OCI-LY3 (cell line): ENCODE data around the gene MGRN1.
"Not testable (repeated sequence)": the region's sequence is repeated elsewhere in the genome, so short reads cannot be mapped to it uniquely, and the experiment has no call there.

Experiments
- H2AFZ ChIP-seq: fragments of 200-600, 300-600 bp; shearing (Covaris generic); 2 replicates; pipeline ENCODE4 v1.6.0; 2014; ENCODE audit warnings: antibody characterized with exemption, low read depth, low read length
- H3K27ac ChIP-seq: fragments of 200-600, 300-600 bp; sonication (generic); 2 replicates; pipeline ENCODE4 v1.5.1; 2014; ENCODE audit warnings: mild to moderate bottlenecking, low read length, moderate library complexity, mixed read lengths
- H3K27me3 ChIP-seq: fragments of 200-600, 300-600 bp; sonication (generic); 2 replicates; pipeline ENCODE4 v1.6.1; 2014; ENCODE audit warnings: low read depth, low read length, mixed read lengths
- H3K36me3 ChIP-seq: fragments of 200-600, 300-600 bp; sonication (generic); replicated peaks from 2 replicates; pipeline ENCODE3; 2014; ENCODE audit warnings: low read depth, low read length, mixed read lengths
- H3K4me1 ChIP-seq: fragments of 300-600, 200-600 bp; sonication (generic); 2 replicates; pipeline ENCODE4 v1.6.1; 2014; ENCODE audit warnings: low read length, mixed read lengths
- H3K4me2 ChIP-seq: fragments of 200-600, 300-600 bp; sonication (generic); 2 replicates; pipeline ENCODE4 v1.6.1; 2014; ENCODE audit warnings: low read length, mixed read lengths
- H3K4me3 ChIP-seq: fragments of 300-600, 200-600 bp; sonication (generic); 2 replicates; pipeline ENCODE4 v1.5.1; 2014; ENCODE audit warnings: antibody characterized with exemption, mild to moderate bottlenecking, low read length, moderate library complexity
- H3K79me2 ChIP-seq: fragments of 300-600, 200-600 bp; shearing (Covaris generic); 2 replicates; pipeline ENCODE4 v1.6.1; 2014; ENCODE audit warnings: mild to moderate bottlenecking, low read length, mixed read lengths
- H3K9ac ChIP-seq: fragments of 300-600, 200-600 bp; shearing (Covaris generic); 2 replicates; pipeline ENCODE4 v1.6.0; 2014; ENCODE audit warnings: mild to moderate bottlenecking, low read length, moderate library complexity
- H3K9me3 ChIP-seq: fragments of 200-600, 300-600 bp; shearing (Covaris generic); 2 replicates; pipeline ENCODE4 v1.6.1; 2014; ENCODE audit warnings: low read length, mixed read lengths; ENCODE audit not compliant: insufficient read depth
- H4K20me1 ChIP-seq: fragments of 200-600, 300-600 bp; sonication (generic); 2 replicates; pipeline ENCODE4 v1.6.1; 2016; ENCODE audit warnings: low read length, mixed read lengths; ENCODE audit not compliant: insufficient read depth
- EZH2phosphoT487 ChIP-seq: fragments of 200-600 bp; shearing (Covaris generic); IDR thresholded peaks from 2 replicates; pipeline ENCODE4 v1.6.1; 2018; ENCODE audit warnings: antibody characterized with exemption, mixed run types, low read depth
- TF ChIP-seq, protein P1 (sequence below): fragments of 200-600, 300-600 bp; sonication (generic); IDR thresholded peaks from 2 replicates; pipeline ENCODE4 v1.5.1; 2014; ENCODE audit warnings: antibody characterized with exemption, low read length, low read depth

The MGRN1 gene

DNA sequence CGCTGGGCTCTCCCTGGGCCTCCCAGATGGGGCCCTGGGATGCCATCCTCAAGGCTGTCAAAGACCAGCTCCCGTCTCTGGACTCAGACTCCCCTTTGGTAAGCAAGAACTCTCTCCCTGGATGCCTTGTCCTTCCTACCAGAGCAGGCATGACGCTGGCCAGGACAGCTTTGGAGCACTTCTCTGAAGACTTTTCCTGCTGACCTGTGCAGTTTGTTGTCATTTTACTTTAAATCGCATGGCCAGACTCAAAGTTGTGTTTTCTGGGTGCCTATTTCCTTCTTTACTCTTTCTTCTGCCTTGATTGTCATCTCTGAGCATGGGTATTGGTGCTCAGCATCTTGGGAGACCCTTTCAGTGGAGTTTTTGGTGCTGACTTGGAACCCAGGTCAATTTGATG is 111.9 kb downstream of the MGRN1 start:
- H3K4me1 ChIP-seq, result peaks cover 4% of the 10 kb centered on the region; the same call in 1 of the 2 replicates

DNA sequence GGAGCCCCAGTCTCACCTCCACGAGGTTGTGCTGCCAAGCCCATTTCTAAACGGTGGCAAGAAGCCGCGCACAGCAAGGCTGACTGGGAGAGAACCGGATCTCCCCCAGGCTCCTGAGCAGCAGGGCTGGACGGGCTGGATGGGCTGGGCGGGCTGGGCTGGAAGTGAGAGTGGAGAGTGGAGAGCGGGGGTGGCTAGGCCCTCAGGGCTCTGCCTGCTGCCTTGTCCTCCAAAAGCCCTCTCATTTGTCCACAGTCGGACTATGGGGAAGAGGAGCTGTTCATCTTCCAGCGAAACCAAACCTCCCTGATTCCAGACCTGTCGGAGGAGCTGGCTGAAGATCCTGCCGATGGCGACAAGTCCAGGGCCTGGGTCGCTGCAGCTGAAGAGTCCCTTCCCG is 112.9 kb downstream of the MGRN1 start:
- TF ChIP-seq, protein P1, sequence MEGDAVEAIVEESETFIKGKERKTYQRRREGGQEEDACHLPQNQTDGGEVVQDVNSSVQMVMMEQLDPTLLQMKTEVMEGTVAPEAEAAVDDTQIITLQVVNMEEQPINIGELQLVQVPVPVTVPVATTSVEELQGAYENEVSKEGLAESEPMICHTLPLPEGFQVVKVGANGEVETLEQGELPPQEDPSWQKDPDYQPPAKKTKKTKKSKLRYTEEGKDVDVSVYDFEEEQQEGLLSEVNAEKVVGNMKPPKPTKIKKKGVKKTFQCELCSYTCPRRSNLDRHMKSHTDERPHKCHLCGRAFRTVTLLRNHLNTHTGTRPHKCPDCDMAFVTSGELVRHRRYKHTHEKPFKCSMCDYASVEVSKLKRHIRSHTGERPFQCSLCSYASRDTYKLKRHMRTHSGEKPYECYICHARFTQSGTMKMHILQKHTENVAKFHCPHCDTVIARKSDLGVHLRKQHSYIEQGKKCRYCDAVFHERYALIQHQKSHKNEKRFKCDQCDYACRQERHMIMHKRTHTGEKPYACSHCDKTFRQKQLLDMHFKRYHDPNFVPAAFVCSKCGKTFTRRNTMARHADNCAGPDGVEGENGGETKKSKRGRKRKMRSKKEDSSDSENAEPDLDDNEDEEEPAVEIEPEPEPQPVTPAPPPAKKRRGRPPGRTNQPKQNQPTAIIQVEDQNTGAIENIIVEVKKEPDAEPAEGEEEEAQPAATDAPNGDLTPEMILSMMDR, result no peak
- no peak for TF ChIP-seq EZH2phosphoT487
- Histone ChIP-seq H3K36me3 (no peaks in the 10 kb centered on the region), H3K9ac (no peak overlapping the region), H3K4me3 (no peak overlapping the region), H4K20me1 (no peaks in the 10 kb centered on the region), H3K27me3 (no peaks in the 10 kb centered on the region), H3K4me1 (peaks cover 4% of the 10 kb centered on the region; the same call in 1 of the 2 replicates), H2AFZ (no peak overlapping the region), H3K9me3 (no peaks in the 10 kb centered on the region), H3K79me2 (peaks cover 13% of the 10 kb centered on the region), H3K4me2 (no peak overlapping the region), H3K27ac (no peak overlapping the region)

More for the DNA sequence above, 111.9 kb downstream of the MGRN1 start:
- H3K9me3 ChIP-seq, result no peaks in the 10 kb centered on the region
- H3K4me2 ChIP-seq, result no peak overlapping the region
- no peaks in the 10 kb centered on the region for H4K20me1 ChIP-seq
- H3K27me3 ChIP-seq, result no peaks in the 10 kb centered on the region
- TF ChIP-seq, protein P1, result no peak
- TF ChIP-seq EZH2phosphoT487, result no peak
- H3K4me3 ChIP-seq, result no peak overlapping the region
- no peaks in the 10 kb centered on the region for H3K36me3 ChIP-seq
- peaks cover 23% of the 10 kb centered on the region for H3K79me2 ChIP-seq
- H3K9ac ChIP-seq, result no peak overlapping the region
- no peak overlapping the region for H3K27ac ChIP-seq
- H2AFZ ChIP-seq, result no peak overlapping the region

DNA sequence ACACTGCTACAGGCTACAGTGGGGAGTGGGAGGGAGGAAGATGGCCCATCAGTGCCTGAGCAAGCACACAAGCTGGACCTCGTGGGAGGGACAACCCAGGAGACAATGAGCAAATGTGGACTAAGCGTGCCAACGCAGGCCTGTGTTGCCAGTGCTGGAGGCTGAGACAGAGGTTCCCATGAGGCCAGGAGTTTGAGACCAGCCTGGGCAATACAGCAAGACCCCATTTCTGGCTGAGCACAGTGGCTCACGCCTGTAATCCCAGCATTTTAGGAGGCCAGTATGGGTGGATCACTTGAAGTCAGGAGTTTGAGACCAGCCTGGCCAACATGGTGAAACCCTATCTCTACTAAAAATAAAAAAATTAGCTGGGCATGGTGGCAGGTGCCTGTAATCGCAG is 113.7 kb downstream of the MGRN1 start:
- H4K20me1 ChIP-seq, H3K9ac ChIP-seq, H2AFZ ChIP-seq, H3K27ac ChIP-seq, H3K4me3 ChIP-seq, H3K4me2 ChIP-seq, H3K27me3 ChIP-seq, H3K79me2 ChIP-seq, H3K36me3 ChIP-seq, H3K9me3 ChIP-seq: not testable (repeated sequence)
- peaks cover 12% of the 10 kb centered on the region for H3K4me1 ChIP-seq
